ENCODE results near the gene EEF1A2. TPM values are rescaled to one million over a fixed set of nuclear protein-coding genes. Genes with fewer than 3 reads are reported as not detected.

The EEF1A2 gene
- polyA plus RNA-seq, 1 donor, result 1,049 TPM

Other genes with a start within 250 kb of the EEF1A2 start
- 29.5 TPM for gene NKAIN4, start 244.6 kb downstream of the EEF1A2 start, polyA plus RNA-seq (ENCODE audit: insufficient read length)
- 76.0 TPM for gene ARFGAP1, start 226.3 kb downstream of the EEF1A2 start, polyA plus RNA-seq (ENCODE audit: insufficient read length)
- gene COL20A1, start 205.9 kb downstream of the EEF1A2 start, polyA plus RNA-seq (ENCODE audit: insufficient read length), result 4.0 TPM
- 0.46 TPM for gene CHRNA4, start 137.7 kb downstream of the EEF1A2 start, polyA plus RNA-seq (ENCODE audit: insufficient read length)
- 3.5 TPM for gene KCNQ2, start 26.4 kb downstream of the EEF1A2 start, polyA plus RNA-seq (ENCODE audit: insufficient read length)
- gene PPDPF, start 21.7 kb upstream of the EEF1A2 start, polyA plus RNA-seq (ENCODE audit: insufficient read length), result 254 TPM
- 0.34 TPM for gene PTK6, start 38.3 kb upstream of the EEF1A2 start, polyA plus RNA-seq (ENCODE audit: insufficient read length)
- not detected for gene SRMS, start 48.7 kb upstream of the EEF1A2 start, polyA plus RNA-seq (ENCODE audit: insufficient read length)
- 0.13 TPM for gene FNDC11, start 55.1 kb upstream of the EEF1A2 start, polyA plus RNA-seq (ENCODE audit: insufficient read length)
- gene HELZ2, start 75.2 kb upstream of the EEF1A2 start, polyA plus RNA-seq (ENCODE audit: insufficient read length), result 6.6 TPM
- 6.8 TPM for gene GMEB2, start 128.0 kb upstream of the EEF1A2 start, polyA plus RNA-seq (ENCODE audit: insufficient read length)
- gene STMN3, start 154.3 kb upstream of the EEF1A2 start, polyA plus RNA-seq (ENCODE audit: insufficient read length), result 11.4 TPM
- gene RTEL1, start 159.2 kb upstream of the EEF1A2 start, polyA plus RNA-seq (ENCODE audit: insufficient read length), result 11.0 TPM
- gene TNFRSF6B, start 197.6 kb upstream of the EEF1A2 start, polyA plus RNA-seq (ENCODE audit: insufficient read length), result 1.6 TPM
- 25.3 TPM for gene ARFRP1, start 208.9 kb upstream of the EEF1A2 start, polyA plus RNA-seq (ENCODE audit: insufficient read length)
- 12.6 TPM for gene ZGPAT, start 209.0 kb upstream of the EEF1A2 start, polyA plus RNA-seq (ENCODE audit: insufficient read length)
- gene LIME1, start 237.6 kb upstream of the EEF1A2 start, polyA plus RNA-seq (ENCODE audit: insufficient read length), result 4.6 TPM
- 148 TPM for gene SLC2A4RG, start 240.7 kb upstream of the EEF1A2 start, polyA plus RNA-seq (ENCODE audit: insufficient read length)

Measured in forelimb muscle (tissue), 1 donor.